IPS DF 4.7 (cell line): ENCODE measurements around the gene ANGEL1.

Source experiments
- DNase-seq: peaks from one replicate; pipeline ENCODE4 v3.0.0-alpha.2; 2013; ENCODE audit warnings: low spot score; ENCODE audit errors: extremely low read depth

Gene ANGEL1, protein sequence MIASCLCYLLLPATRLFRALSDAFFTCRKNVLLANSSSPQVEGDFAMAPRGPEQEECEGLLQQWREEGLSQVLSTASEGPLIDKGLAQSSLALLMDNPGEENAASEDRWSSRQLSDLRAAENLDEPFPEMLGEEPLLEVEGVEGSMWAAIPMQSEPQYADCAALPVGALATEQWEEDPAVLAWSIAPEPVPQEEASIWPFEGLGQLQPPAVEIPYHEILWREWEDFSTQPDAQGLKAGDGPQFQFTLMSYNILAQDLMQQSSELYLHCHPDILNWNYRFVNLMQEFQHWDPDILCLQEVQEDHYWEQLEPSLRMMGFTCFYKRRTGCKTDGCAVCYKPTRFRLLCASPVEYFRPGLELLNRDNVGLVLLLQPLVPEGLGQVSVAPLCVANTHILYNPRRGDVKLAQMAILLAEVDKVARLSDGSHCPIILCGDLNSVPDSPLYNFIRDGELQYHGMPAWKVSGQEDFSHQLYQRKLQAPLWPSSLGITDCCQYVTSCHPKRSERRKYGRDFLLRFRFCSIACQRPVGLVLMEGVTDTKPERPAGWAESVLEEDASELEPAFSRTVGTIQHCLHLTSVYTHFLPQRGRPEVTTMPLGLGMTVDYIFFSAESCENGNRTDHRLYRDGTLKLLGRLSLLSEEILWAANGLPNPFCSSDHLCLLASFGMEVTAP

DNA sequence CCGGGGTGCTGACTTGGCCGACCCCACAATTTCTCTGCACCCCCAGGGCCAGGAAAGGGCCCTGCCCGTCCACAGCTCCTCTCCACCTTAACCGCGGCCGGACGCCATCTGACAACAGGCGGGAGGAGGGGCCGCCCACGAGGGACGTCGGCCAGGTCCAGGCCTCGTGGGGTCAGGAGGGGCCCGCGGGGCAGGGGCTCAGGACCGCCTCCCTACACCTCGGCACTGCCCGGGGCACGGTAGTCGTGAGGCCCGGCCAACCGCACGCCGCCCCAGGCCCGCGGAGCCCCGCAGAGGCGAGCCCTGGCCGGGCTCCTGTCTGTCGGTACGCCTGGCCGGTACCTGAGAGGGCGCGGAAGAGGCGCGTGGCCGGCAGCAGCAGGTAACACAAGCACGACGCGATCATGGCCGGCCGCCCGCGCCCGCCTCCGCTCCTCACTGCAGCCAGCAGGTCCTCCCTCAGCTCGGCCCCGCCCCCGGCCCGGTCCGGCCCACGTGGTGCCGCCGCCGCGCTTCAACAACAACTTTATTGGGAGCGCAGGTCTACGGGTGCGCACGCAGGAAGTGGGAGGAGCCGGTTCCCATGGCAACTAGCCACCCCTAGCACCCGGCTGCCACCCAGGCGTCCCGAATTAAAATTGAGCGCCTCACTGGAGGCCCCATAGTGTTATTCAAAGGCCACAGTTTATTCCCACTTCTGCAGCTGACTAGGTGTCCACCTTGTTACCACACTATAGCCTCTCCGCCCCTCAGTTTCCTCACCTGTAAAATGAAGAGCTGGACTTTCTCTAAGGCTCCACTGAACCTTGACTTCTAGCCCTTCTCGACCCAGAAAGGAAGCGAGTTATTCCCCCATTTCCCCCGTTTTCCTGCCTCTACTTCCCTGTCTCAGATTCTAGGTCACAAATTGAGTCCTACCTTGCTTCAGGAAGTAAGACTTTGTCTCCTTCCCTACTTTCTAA is at the start of gene ANGEL1:
Gene ANGEL1, minus strand, starts transcription at position 461 of the 962 bp plus-strand sequence. Its CDS starts 55 bp downstream, at position 406.
- DNase-seq = peak; percentile 78

DNA sequence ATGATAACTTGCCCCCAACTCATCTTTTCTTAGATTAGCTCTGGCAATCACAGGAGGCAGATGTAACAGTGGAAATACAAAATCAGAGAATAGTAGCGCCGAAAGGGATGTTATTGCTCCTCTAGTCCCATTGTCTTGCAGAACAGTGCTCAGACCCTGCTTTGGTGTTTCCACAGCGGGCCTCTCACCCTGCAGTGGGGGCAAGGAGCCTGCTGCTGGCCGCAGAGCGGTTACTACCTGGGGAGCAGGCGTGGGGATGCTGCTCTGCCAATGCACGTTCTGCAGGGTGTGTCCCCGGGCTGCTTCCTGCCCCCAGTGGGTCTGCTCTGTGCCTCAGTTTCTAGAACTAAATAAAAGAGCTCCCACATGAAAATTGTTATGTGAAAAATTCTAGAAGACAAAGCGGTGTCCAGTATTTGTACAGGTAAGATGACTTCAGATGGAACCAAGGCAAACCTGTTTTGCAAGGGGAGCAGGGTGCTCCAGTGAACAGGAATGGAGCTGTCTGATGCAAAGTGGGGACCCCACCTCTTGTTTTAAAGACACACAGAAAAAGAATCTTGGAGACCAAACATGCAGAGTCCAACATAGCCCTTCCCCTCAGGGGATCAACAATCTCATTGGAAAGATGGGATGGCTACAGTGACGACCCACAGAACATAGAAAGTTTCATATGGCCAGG is 49.0 kb upstream of the ANGEL1 start:
- no peak for DNase-seq

DNA sequence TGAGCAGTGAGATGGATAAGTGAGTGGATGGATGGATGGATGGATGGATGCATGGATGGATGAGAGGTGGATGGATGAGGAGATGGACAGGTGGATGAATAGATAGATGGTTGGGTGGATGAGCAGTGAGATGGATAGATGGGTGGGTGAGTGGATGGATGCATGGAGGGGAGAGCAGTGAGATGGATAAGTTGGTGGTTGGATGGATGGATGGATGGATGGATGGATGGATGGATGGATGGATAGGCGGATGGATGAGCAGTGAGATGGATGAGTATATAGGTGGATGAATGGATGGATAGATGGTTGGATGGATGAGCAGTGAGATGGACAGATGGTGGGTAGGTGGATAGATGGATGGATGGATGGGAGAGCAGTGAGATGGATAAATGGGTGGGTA is 44.1 kb upstream of the ANGEL1 start:
- DNase-seq = no peak

DNA sequence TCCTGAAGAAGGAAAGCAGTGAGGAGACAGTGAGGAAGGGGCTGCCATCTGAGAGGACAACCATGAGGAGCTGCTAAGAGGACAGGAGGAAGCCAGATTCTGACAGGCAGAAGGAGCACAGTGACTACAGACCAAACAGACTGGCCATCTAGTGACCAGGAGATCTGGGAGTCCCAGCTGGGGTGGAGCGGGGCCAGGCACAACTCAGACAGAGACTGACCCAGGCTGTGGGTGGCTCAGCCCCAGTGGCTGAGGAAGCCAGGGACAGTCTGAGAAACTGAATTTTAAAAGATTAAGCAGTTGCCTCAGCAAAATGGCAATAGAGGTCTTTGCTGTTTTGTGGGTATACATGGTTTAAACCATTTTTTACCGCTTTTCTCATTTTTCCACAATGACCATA is 42.4 kb upstream of the ANGEL1 start:
- DNase-seq = no peak

DNA sequence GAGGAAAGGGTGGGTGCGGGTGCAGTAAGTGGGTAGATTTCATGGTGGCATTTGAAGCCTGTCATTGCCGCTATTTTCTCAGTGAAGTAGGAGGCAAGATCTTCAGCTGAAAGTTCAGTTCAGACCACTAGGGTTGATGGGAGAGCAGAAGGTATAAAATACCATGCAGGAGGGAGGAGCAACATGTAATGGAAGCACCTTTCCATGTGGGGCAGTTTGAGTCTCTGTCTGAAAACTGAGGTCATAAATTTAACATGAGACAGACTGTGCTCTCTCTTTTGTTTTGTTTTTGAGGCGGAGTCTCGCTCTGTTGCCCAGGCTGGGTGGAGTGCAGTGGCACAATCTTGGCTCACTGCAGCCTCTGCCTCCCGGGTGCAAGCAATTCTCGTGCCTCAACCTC is 36.2 kb upstream of the ANGEL1 start:
- DNase-seq = no peak

DNA sequence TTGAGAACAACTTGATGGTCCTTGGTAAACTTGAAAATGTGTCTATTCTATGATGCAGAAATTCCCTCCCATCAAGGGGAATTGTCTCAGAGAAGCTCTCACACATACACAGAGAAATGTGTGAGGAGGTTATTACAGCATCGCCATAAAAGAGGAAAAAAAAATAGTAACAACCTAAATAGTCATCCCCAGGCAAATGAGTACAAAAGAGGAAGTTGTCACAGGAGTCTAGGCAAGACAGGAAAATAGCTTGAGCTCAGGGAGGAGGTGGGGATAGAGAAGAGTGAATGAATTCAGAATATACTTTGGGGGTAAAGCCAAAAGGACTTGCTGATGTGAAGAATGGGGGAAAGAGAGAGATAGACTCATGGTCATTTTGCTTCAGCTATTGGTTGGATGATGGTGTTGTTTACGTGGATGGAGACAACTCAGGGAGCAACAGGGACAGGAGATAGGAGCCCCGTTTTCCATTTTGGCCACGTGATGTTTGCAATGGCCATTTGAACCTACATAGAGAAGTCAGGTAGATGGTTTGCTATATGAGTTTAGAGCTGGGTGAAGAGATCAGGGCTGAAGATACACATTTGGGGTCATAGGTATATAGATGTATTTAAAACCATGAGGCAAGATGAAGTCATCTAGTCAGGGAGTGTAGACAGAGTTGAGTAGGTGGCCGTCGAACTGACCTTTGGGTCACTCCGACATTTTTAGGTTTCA is 33.8 kb upstream of the ANGEL1 start:
- no peak for DNase-seq

DNA sequence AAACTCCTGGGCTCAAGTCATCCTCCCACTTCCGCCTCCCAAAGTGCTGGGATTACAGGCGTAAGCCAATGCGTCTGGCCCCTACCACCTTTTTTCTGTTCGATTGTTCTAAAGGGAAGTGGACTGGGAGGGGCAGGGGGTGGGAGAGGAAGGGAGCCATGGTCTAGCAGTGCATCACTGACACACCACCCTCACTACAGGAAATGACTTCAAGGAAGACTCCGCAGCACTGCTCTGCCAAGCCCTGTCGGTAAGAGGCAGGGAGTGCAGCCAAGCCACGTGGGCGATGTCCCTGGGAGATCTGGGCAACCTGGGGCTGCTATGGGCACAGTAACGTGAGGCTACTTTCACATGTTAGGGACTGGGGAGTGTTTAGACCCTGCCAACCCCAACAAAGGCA is 31.5 kb upstream of the ANGEL1 start:
- no peak for DNase-seq

DNA sequence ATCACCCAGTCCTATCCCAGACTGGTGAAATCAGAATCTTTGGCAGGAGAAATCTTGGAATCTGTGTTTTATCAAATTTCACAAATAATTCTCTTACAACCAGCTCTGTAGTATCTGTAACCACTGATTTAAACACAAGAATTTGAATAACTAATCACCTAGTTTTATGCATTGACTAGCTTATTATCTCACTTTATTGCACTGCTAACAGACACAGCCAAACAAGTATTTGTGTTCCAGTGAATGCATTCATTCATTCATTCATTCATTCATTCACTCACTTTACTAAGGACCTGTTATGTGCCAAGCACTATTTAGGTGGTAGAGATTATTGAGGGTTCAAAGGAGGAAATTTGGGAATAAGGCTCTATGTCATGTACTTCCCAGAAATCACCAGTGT is 29.7 kb upstream of the ANGEL1 start:
- DNase-seq = no peak

DNA sequence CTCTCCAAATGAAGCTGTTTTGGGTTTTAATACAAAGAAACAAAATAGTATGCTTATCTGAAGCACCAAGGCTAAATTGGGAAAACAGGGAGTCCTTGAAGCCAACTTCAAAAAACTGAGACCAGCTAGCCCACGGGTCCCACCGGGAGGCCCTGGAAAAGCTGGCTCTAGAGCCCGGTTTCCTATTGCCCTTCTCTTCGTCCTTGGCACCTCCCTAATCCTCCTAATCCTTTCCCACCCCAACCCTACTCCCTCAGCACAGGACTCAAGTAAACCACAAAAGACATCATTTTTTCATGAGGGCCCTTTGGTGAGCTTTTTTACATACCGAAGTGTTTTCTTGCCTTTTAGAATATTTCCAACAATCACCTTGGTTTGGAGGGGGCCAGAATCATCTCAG is 24.8 kb upstream of the ANGEL1 start:
- no peak for DNase-seq

DNA sequence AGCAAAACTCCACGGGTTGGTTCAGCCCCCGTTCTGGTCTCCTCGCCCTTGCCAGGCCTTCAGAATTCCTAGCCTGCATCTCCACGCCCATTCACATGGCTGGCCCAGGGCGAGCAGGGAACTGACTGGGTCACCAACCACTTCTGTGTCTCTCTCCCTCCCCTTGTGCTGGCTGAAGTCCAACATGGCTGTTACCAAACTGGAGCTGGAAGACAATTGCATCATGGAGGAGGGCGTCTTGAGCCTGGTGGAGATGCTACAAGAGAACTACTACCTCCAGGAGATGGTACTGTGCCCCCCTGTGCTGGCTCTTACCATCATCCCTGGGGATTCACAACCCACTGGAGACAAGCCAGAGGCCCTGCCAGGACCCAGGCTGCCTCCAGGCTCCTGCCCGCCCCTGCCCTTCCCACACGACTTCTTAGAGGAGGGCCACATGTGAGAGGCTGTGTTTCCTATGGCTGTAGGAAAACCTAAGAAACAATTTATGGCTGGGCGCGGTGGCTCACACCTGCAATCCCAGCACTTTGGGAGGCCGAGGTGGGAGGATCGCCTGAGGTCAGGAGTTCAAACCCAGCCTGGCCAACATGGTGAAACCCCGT is 23.4 kb upstream of the ANGEL1 start:
- DNase-seq = no peak

DNA sequence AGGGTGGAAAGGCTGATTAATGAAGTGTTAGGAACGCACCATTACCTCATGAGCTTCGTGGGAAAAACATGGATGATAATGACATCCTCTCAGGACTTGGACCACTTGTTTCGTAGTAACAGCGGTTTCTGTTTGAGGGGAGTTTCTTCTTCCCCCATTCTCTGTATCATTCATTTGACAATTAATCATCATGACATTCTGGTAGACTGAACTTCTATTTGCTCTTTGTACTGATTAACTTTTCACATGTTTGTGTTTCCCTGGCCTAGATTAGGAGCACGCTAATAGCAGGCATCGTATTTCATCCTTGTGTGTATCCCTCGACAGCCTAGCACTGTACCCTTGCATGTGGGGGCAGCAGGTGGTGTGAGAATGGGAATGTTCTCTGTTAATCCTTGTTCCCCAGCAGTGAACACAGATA is 21.6 kb upstream of the ANGEL1 start:
- no peak for DNase-seq

DNA sequence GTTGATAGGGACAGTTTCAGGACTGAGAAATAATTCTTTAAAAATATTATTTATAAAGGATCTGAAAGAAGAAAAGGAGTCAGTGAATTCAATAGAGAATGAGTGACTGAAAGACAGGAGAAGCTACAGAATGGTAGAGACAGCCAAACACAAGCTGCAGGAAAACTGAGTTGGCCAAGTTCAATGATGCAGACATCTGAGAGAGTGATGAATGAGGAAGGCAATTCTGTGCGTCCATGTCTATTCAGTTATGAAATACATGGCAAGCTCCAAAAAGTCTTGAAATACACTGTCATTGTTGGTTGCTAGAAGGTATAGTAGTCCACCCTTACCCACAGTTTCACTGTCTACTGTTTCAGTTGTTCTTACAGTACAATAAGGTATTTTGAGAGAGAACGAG is 20.3 kb upstream of the ANGEL1 start:
- DNase-seq = no peak

DNA sequence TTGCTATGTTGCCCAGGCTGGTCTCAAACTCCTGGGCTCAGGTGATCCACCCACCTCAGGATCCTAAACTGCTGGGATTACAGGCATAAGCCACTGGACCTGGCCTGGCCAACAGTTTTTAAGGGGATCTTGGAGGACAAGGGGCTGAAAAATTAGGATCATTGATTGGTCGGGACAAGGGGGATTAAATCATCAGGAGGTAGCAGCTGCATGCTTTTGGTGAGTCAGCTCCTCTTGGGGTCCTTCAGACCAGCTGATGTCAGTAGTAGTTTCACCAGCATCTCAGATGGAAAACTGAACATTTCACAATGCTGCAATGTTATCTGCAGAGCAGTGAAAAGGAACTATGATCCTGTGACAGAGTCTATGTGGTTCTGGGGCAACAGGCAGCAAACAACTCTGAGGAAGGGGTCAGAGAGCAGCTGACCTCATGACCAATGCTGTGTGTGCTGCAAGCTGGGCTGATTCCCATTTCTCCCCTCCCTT is 19.9 kb upstream of the ANGEL1 start:
- no peak for DNase-seq

DNA sequence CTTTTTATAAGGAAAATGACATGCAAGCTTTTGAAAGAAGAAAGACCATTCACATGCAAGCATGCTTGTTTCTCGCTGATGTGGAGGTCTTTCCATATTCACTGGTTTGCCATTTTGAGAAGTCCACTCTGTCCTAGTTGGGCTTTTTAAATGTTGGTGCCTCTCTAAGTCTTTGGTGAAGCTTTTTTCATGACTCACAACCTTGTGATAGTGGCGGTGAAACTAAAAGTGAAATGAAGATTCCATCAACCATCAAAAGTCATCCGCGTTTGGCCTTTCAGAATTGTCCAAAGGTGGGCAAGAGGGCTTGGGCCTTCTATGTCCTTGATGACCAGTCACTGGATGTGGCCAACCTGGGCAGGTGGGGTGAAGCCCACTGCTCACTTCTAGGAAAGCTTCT is 17.9 kb upstream of the ANGEL1 start:
- no peak for DNase-seq

DNA sequence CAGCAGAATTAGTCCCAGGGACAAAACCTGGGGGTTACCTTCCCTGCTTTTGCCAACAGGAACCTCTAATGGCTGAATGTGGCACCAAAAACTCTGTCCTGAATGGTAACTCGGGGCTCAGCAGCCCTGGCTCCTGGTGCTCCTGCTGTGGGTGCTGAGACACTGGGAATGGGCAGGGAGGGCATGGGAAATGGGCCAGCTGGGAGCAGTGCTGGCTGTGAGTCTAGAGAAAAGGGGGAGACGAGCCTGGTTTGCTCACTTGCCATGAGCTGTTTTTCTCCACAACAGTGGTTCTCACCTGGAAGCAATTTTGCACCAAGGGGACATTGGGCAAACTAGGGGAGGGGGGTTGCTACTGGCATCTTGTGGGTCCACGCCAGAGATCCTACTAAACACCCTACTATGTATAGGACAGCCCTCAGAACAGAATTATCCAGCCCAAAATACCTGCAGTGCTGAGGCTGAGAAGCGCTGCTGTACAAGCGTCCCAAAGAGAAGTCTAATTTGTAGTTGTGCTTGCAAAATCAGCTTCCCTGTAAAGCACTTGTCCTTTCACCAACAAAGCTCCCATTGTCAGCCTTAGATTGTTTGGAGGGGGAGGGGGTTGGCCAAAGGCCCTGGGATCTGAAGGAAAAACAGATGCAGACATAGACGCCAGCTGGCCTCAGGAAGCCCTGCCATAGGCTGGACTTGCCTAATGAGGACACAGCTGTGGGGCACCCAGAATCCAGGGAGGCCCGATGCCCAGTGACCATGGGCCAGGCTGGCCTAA is 17.2 kb upstream of the ANGEL1 start:
- no peak for DNase-seq

DNA sequence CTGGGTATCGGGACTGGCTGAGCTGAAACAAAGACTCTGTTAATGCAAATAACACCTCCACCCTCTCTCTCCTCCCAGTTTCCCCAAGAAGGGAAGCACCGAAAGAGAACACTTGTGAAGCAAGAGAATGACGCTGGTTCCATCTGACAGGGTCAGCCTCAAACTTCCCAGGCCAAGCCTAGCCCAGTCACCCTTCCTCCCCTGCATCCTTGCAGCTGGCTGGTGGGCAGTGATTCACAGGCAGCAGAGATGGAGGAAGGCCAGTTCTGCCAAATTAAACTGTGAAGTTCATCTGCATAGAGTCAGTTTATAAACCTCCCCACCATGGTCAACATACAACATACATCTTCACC is 16.3 kb upstream of the ANGEL1 start:
- DNase-seq = no peak

DNA sequence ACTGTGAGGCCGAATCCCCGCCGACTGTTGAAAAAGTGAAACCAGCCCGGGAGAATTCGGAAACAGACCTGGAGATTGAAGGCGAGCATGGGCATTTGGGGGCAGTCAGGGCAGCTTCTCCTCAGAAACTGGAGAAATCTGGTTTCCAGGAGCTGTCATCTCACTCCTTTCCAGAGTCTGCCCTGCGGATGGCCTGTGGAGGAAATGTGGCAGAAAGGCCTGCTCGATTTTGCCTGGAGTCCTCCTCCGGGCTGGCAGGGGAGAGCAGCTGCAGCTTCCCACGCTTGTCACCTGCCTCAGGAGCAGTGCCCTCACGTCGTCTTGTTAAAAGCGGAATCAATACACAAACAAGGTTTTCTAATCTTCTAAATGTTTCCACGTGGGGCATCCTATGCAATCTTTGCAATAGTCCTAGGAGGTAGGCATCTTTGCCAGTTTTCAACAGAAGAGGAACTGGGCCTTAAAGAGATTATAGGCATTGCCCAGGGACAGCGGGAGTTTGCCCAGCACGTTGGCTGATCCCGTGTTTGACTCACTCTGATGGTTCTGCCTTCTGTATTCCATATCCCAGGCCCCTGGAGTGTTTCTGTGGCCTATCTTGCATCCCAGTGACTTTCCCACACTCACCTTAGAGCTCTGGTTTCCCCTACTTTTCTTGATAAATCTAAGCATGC is 15.8 kb upstream of the ANGEL1 start:
- no peak for DNase-seq

DNA sequence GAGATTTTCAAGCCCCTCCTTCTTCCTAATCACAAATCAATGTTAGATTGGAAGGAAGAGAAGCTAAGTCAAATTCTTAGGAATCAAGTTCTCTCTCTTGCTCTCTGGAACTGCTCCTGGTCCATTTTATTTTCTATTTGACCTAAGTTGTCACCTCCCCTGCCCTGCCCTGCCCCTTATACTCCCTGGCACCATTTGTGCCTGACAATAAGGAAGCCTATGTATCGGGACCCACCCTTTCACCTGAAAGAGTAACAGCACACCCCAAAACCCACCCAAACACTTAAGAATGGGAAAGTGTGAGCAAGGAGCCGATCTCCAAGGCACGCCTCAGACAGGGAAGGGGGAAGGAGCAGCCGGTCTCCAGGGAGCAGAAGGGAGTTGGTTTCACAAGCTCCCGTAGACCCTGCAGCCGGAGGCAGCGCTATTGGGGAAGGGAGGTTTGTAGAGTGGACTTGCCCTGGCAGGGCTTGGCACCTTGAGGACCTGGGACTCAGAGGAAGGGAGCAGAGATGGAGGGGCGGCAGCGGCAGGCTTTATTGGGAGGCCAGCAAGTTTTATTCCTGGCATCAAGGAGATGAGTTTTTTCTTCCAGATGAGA is 15.1 kb upstream of the ANGEL1 start:
- DNase-seq = no peak
